UCSD-AML1 (cell line): ENCODE data around the gene MYL4.
"Not testable (repeated sequence)": the region's sequence is repeated elsewhere in the genome, so short reads cannot be mapped to it uniquely, and the experiment has no call there.

Experiments used
- DNase-seq: peaks from one replicate; lab custom pipeline; 2025; ENCODE audit not compliant: unreplicated experiment; lab: John Stamatoyannopoulos, UW

The MYL4 gene

GRCh38 chr17:47208744-47209488, at the start of gene MYL4:
Gene MYL4, plus strand, starts transcription at chr17:47209348. Its CDS starts 75 bp downstream, at chr17:47209423.
- DNase-seq: no peak

- DNase-seq: no peak
Measured at GRCh38 chr17:47162013-47162622, 47.0 kb upstream of the MYL4 start.

DNA sequence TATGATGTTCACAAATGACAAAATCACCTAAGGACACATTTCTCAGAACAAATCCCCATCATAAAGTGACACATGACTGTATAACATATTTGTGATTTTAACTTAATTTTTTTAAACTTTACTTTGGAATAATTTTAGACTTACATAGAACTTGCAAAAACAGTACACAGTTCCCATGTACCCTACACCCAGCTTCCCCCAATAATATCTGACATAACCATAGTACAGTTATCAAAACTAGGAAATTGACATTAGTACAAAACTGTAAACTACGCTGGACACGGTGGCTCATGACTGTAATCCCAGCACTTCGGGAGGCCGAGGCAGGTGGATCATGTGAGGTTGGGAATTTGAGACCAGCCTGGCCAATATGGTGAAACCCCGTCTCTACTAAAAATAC, 44.9 kb upstream of the MYL4 start:
- no peak for DNase-seq

DNA sequence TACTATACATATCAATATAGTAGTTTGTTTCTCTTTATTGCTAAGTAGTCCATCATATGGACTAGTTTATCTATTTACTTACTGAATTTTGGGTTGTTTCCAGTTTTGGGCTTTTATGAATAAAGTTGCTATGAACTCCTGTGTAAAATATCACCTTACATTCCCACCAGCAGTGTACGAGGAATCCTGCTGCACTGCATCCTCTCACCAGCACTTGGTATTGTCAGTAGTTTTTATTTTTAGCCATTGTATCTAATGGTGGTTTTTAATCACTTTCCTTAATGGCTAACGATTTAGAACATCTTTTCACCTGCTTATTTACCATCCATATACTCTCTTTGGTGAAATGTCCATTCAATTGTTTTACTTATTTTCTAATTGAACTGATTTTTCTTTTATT, 44.0 kb upstream of the MYL4 start:
- DNase-seq: no peak

GRCh38 chr17:47166854-47167253, 42.3 kb upstream of the MYL4 start:
- DNase-seq: not testable (repeated sequence)

DNA sequence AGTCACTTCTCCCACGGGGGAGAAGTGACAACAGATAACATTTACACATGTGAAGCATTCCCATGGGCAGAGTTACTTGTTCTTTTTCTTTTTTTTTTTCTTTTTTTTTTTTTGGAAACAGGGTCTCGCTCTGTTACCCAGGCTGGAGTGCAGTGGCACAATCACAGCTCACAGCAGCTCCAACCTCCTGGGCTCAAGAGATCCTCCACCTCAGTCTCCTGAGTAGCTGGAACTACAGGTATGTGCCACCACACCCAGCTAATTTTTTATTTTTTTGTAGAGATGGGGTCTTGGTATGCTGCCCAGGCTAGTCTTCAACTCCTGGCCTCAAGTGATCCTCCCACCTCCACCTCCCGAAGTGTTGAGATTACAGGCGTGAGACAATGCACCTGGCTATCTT, 40.3 kb upstream of the MYL4 start:
- DNase-seq: not testable (repeated sequence)

DNA sequence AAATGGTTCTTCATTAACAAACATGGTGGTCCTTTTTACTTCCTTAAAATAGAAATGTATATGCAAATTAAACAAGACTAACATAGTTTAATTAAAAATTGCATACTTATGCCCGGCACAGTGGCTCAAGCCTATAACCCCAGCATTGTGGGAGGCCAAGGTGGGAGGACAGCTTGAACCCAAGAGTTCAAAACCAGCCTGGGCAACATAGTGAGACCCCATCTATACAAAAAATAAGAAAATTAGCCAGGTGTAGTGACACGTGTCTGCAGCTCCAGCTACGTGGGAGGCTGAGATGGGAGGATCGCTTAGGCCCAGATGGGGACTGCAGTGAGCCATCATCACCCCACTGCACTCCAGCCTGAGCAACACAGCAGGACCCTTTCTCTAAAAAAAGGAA, 38.4 kb upstream of the MYL4 start:
- no peak for DNase-seq

- DNase-seq: no peak
Measured at GRCh38 chr17:47172696-47173565, 36.2 kb upstream of the MYL4 start.

GRCh38 chr17:47174823-47175222, 34.3 kb upstream of the MYL4 start:
- DNase-seq: not testable (repeated sequence)

DNA sequence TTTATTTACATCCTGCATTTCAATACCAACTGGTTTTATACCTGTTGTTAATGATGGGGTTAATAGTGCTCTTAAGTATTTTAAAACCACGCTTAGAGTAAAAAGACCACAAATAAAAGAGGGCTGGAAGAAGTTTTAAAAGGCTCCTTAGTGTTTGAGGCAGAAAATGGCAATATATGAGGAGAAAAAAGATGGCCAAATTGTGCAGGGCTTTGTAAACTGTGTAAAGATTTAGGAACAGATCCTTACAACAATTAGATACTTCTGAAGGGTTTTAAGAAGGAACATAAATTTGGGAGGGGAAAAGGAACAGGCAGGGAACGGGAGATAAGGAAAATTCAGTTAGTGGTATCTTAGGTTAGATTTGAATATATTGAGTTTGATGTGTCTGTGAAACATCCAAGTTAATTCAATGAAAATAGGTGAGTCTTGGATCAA, 32.7 kb upstream of the MYL4 start:
- DNase-seq: no peak

- DNase-seq: no peak
Measured at GRCh38 chr17:47177261-47177660, 31.9 kb upstream of the MYL4 start.

DNA sequence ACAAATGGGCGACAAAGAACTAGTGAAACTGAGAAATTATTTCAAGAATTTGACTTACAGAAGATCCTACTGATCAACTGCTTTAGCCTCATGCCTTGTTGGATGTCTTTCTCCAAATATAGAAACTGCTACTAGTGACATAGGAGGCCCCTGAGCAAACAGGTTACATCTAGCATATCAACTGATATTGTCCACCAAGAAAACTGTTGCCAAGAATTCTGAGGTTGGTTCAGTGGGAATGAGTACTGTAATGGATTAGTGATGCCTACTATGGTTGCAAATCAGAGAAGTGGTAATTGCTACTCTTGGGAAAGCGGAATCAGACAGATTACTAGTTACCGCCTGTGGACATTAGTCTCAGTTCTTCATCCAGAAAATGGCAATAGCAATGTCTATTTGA, 30.0 kb upstream of the MYL4 start:
- no peak for DNase-seq

GRCh38 chr17:47180337-47180736, 28.8 kb upstream of the MYL4 start:
- DNase-seq: no peak

- not testable (repeated sequence) for DNase-seq
Measured at GRCh38 chr17:47180988-47181387, 28.2 kb upstream of the MYL4 start.

GRCh38 chr17:47184681-47185080, 24.5 kb upstream of the MYL4 start:
- no peak for DNase-seq

- no peak for DNase-seq
Measured at GRCh38 chr17:47188271-47188875, 20.8 kb upstream of the MYL4 start.

DNA sequence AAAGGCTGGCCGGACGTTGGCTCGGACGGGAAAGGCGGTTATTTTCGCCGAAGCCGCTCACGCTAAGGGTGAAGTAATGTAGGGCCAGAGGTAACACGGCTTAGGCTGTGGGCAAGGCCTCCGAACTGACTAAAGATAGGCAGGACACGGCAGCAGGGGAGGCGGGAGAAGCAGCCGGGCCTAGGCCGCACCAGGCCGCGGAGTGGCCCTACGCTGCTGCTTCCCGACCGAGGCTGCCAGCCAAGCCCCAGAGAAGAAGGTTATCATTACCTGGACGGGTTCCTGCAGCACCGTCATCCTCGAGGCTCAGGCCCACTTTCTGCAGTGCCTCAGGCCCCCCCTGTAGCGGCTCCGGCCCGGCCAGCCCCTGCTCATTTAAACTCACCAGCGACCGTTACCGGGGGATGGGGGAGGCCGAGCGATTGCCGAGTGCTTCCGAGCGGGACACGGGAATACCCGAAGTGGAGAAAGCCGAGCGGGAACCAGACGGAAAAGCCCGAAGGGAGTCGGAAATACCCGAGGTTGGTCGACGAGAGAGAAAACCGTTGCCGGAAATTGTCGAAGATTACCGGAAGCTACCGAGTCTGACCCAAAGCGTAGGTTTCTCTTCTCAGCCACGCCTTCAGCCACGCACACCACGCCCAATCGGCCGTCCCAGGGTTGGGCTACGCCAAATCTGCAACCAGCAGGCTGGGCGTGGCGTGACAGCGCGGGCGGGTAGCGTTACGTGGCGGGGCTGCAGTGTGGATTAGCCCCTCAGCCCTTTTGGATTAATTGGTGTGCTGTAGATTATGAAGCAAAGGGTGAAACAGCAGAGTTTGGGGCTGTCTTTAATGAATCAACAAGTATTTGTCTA, 20.0 kb upstream of the MYL4 start, which contains the start of gene CDC27:
Gene CDC27 (minus strand): TSS at position 420 of the 856 bp plus-strand sequence. CDS start 123 bp downstream, at position 297.
- DNase-seq: peak; percentile 99

- no peak for DNase-seq
Measured at GRCh38 chr17:47189732-47190237, 19.4 kb upstream of the MYL4 start.

- no peak for DNase-seq
Measured at GRCh38 chr17:47190243-47190642, 18.9 kb upstream of the MYL4 start.

GRCh38 chr17:47190770-47191169, 18.4 kb upstream of the MYL4 start:
- DNase-seq: no peak
